AG09319 (cell line): Measurements from ENCODE around the gene ORM1.

Source experiments
- DNase-seq: peaks from one replicate; pipeline ENCODE4 v3.0.0-alpha.2; 2010; ENCODE audit warnings: low read depth; ENCODE audit errors: extremely low read depth
- CTCF ChIP-seq: IDR thresholded peaks from 2 replicates; pipeline ENCODE4 v1.5.1; 2011; ENCODE audit warnings: low read depth, mild to moderate bottlenecking, inconsistent platforms, low read length, moderate library complexity

The ORM1 gene

GRCh38 chr9:114374936-114375335 lies 52.0 kb downstream of the ORM1 start:
- no peak for TF ChIP-seq CTCF
- DNase-seq: no peak

- no peak for DNase-seq
- TF ChIP-seq CTCF: no peak
Measured at GRCh38 chr9:114375386-114376175, 52.7 kb downstream of the ORM1 start.
